Osteocyte (in vitro differentiated cells): ENCODE data around the gene KIF5C. TPM values are rescaled to one million over a fixed set of nuclear protein-coding genes. Genes with fewer than 3 reads are reported as not detected.
A peak's percentile ranks its signal among the peaks of the same experiment; 100 is the strongest.

Source experiments
- DNase-seq: peaks from one replicate; pipeline ENCODE4 v3.0.0; 2021; ENCODE audit warnings: mixed read lengths; ENCODE audit not compliant: unreplicated experiment; ENCODE audit errors: extremely low spot score
- H3K27ac Mint-ChIP-seq: one replicate; pipeline ENCODE4 v1.8.0; 2021; ENCODE audit warnings: mild to moderate bottlenecking, mixed read lengths; ENCODE audit not compliant: unreplicated experiment
- H3K27me3 Mint-ChIP-seq: one replicate; pipeline ENCODE4 v1.8.0; 2021; ENCODE audit warnings: mixed read lengths; ENCODE audit not compliant: unreplicated experiment
- H3K36me3 Mint-ChIP-seq: one replicate; pipeline ENCODE4 v1.8.0; 2021; ENCODE audit warnings: mixed read lengths; ENCODE audit not compliant: unreplicated experiment
- H3K4me1 Mint-ChIP-seq: one replicate; pipeline ENCODE4 v1.8.0; 2021; ENCODE audit warnings: mixed read lengths; ENCODE audit not compliant: unreplicated experiment
- H3K4me3 Mint-ChIP-seq: one replicate; pipeline ENCODE4 v1.8.0; 2021; ENCODE audit warnings: mild to moderate bottlenecking, moderate library complexity, mixed read lengths; ENCODE audit not compliant: unreplicated experiment
- H3K9me3 Mint-ChIP-seq: one replicate; pipeline ENCODE4 v1.8.0; 2021; ENCODE audit warnings: mixed read lengths; ENCODE audit not compliant: unreplicated experiment
- CTCF ChIP-seq: fragments of 200-600 bp; sonication (generic); IDR thresholded peaks from 2 replicates; pipeline ENCODE4 v1.5.0; 2021; ENCODE audit warnings: antibody characterized with exemption, mild to moderate bottlenecking, moderate library complexity
- total RNA-seq: library from RNA; stranded (reverse); gene quantifications from 2 replicates; pipeline ENCODE4 v1.2.1, GENCODE V29; 2021

The KIF5C gene
- total RNA-seq, 1 donor from 2014 or later = 10.2 TPM

- DNase-seq = no peak
- Mint-ChIP-seq H3K27ac (no peak overlapping the region), H3K27me3 (no peaks in the 10 kb centered on the region), H3K9me3 (peaks cover 13% of the 10 kb centered on the region), H3K4me3 (no peak overlapping the region), H3K4me1 (peaks cover 2% of the 10 kb centered on the region), H3K36me3 (peaks cover 14% of the 10 kb centered on the region)
- no peak for TF ChIP-seq CTCF
These were observed 45.5 kb downstream of the KIF5C start for GRCh38 chr2:148920559-148920958.

- Mint-ChIP-seq H3K27ac (no peak overlapping the region), H3K4me1 (peaks cover 9% of the 10 kb centered on the region), H3K27me3 (no peaks in the 10 kb centered on the region), H3K9me3 (peaks cover 13% of the 10 kb centered on the region), H3K4me3 (no peak overlapping the region), H3K36me3 (peaks cover 20% of the 10 kb centered on the region)
- no peak for TF ChIP-seq CTCF
- no peak for DNase-seq
These were observed 47.0 kb downstream of the KIF5C start for GRCh38 chr2:148922062-148922461.

GRCh38 chr2:148922776-148923475 lies 47.9 kb downstream of the KIF5C start:
- no peaks in the 10 kb centered on the region for H3K27me3 Mint-ChIP-seq
- no peak overlapping the region for H3K27ac Mint-ChIP-seq
- no peak overlapping the region for H3K4me3 Mint-ChIP-seq
- DNase-seq = no peak
- H3K9me3 Mint-ChIP-seq = peaks cover 13% of the 10 kb centered on the region
- TF ChIP-seq CTCF = no peak
- H3K36me3 Mint-ChIP-seq = peaks cover 20% of the 10 kb centered on the region
- peaks cover 17% of the 10 kb centered on the region for H3K4me1 Mint-ChIP-seq

GRCh38 chr2:148924514-148925178 lies 49.6 kb downstream of the KIF5C start:
- Mint-ChIP-seq H3K27me3 (no peaks in the 10 kb centered on the region), H3K9me3 (no peaks in the 10 kb centered on the region), H3K27ac (no peak overlapping the region), H3K4me1 (peaks cover 32% of the 10 kb centered on the region), H3K4me3 (no peak overlapping the region), H3K36me3 (peaks cover 13% of the 10 kb centered on the region)
- no peak for TF ChIP-seq CTCF
- DNase-seq = no peak

GRCh38 chr2:148926291-148926961 lies 51.4 kb downstream of the KIF5C start:
- peaks cover 13% of the 10 kb centered on the region for H3K36me3 Mint-ChIP-seq
- H3K27ac Mint-ChIP-seq = no peak overlapping the region
- H3K4me3 Mint-ChIP-seq = no peak overlapping the region
- H3K27me3 Mint-ChIP-seq = no peaks in the 10 kb centered on the region
- DNase-seq = no peak
- H3K4me1 Mint-ChIP-seq = peaks cover 45% of the 10 kb centered on the region
- peak; percentile 60 for TF ChIP-seq CTCF
- H3K9me3 Mint-ChIP-seq = no peaks in the 10 kb centered on the region
